HAP-1 (cell line): ENCODE data around the gene NANS.
"Not testable (repeated sequence)": the region's sequence is repeated elsewhere in the genome, so short reads cannot be mapped to it uniquely, and the experiment has no call there.

ENCODE experiments used
- DNase-seq, 2 experiments: peaks; one replicate each; pipeline ENCODE4 v3.0.0-alpha.2; 2016 to 2020; ENCODE audit warnings: low spot score in 2 of 2
- H3K27me3 ChIP-seq: fragments of 250-450 bp; sonication (Bioruptor Pico); 2 replicates; pipeline ENCODE4 v1.5.1; 2020; ENCODE audit warnings: low read depth, mild to moderate bottlenecking, moderate library complexity
- H3K36me3 ChIP-seq: fragments of 250-450 bp; sonication (Bioruptor Pico); replicated peaks from 2 replicates; pipeline ENCODE4 v1.5.1; 2020; ENCODE audit warnings: mild to moderate bottlenecking
- H3K4me1 ChIP-seq: fragments of 250-450 bp; sonication (Bioruptor Pico); 2 replicates; pipeline ENCODE4 v1.5.1; 2020; ENCODE audit warnings: mild to moderate bottlenecking
- H3K4me3 ChIP-seq: fragments of 250-450 bp; sonication (Bioruptor Pico); 2 replicates; pipeline ENCODE4 v1.5.1; 2020; ENCODE audit warnings: mild to moderate bottlenecking, moderate library complexity
- H3K9me3 ChIP-seq: fragments of 250-450 bp; sonication (Bioruptor Pico); 2 replicates; pipeline ENCODE4 v1.5.1; 2020; ENCODE audit warnings: mild to moderate bottlenecking, moderate library complexity
- in situ Hi-C: fragments of 300-500 bp; cut with MboI; formaldehyde crosslinking; loops from 3 replicates; pipeline ENCODE4 v1.14.3; 2020; ENCODE audit warnings: low sequenced_read_pairs, inconsistent platforms, mixed read lengths

Gene NANS

GRCh38 chr9:98128316-98128715, 71.8 kb downstream of the NANS start:
- DNase-seq = no peak
- Histone ChIP-seq H3K27me3 (no peaks in the 10 kb centered on the region), H3K36me3 (no peaks in the 10 kb centered on the region), H3K4me3 (no peak overlapping the region), H3K9me3 (no peaks in the 10 kb centered on the region), H3K4me1 (no peaks in the 10 kb centered on the region)
- in situ Hi-C loops = no loop called here

- no peaks in the 10 kb centered on the region for H3K9me3 ChIP-seq
- H3K36me3 ChIP-seq = no peaks in the 10 kb centered on the region
- in situ Hi-C loops = no loop called here
These were observed 72.9 kb downstream of the NANS start for GRCh38 chr9:98129451-98129881.

GRCh38 chr9:98130060-98130459, 73.5 kb downstream of the NANS start:
- DNase-seq, H3K4me3 ChIP-seq, H3K9me3 ChIP-seq, H3K36me3 ChIP-seq, H3K4me1 ChIP-seq, H3K27me3 ChIP-seq, in situ Hi-C loops: not testable (repeated sequence)

More at GRCh38 chr9:98129451-98129881, 72.9 kb downstream of the NANS start:
- Histone ChIP-seq H3K4me3 (no peak overlapping the region), H3K4me1 (no peaks in the 10 kb centered on the region), H3K27me3 (no peaks in the 10 kb centered on the region)
- DNase-seq = no peak

GRCh38 chr9:98130576-98131228, 74.2 kb downstream of the NANS start:
- no peaks in the 10 kb centered on the region for H3K4me1 ChIP-seq
- in situ Hi-C loops = no loop called here
- no peaks in the 10 kb centered on the region for H3K9me3 ChIP-seq
- H3K27me3 ChIP-seq = no peaks in the 10 kb centered on the region
- no peaks in the 10 kb centered on the region for H3K36me3 ChIP-seq
- H3K4me3 ChIP-seq = no peak overlapping the region
- no peak for DNase-seq

- H3K9me3 ChIP-seq = no peaks in the 10 kb centered on the region
- no peak overlapping the region for H3K4me3 ChIP-seq
- H3K36me3 ChIP-seq = no peaks in the 10 kb centered on the region
- H3K4me1 ChIP-seq = no peaks in the 10 kb centered on the region
- in situ Hi-C loops = no loop called here
- no peaks in the 10 kb centered on the region for H3K27me3 ChIP-seq
- no peak for DNase-seq
These were observed 75.6 kb downstream of the NANS start for GRCh38 chr9:98132158-98132557.
